HEK293T (cell line): Measurements from ENCODE around the gene UNC13D.

Source experiments
- ARNT ChIP-seq: fragments of 450-650 bp; IDR thresholded peaks from 2 replicates; pipeline ENCODE4 v1.6.1; 2017; ENCODE audit warnings: mild to moderate bottlenecking
- BHLHE40 ChIP-seq: fragments of 450-650 bp; IDR thresholded peaks from 2 replicates; pipeline ENCODE4 v1.6.1; 2016; ENCODE audit warnings: mild to moderate bottlenecking, moderate library complexity, borderline replicate concordance
- CTBP1 ChIP-seq: fragments of 450-650 bp; IDR thresholded peaks from 2 replicates; pipeline ENCODE4 v1.6.1; 2016; ENCODE audit warnings: borderline replicate concordance
- FOXK2 ChIP-seq: fragments of 450-650 bp; IDR thresholded peaks from 2 replicates; pipeline ENCODE4 v1.6.1; 2016; ENCODE audit warnings: mild to moderate bottlenecking
- FOXM1 ChIP-seq: fragments of 450-650 bp; IDR thresholded peaks from 2 replicates; pipeline ENCODE4 v1.6.1; 2017; ENCODE audit warnings: mild to moderate bottlenecking, borderline replicate concordance
- L3MBTL2 ChIP-seq: fragments of 450-650 bp; conservative IDR thresholded peaks from 2 replicates; pipeline ENCODE4 v1.6.1; 2016; ENCODE audit warnings: mild to moderate bottlenecking
- NFRKB ChIP-seq: fragments of 450-650 bp; IDR thresholded peaks from 2 replicates; pipeline ENCODE4 v1.6.1; 2016; ENCODE audit warnings: mild to moderate bottlenecking, moderate library complexity
- SP1 ChIP-seq: fragments of 450-650 bp; IDR thresholded peaks from 2 replicates; pipeline ENCODE4 v1.6.1; 2017
- SUZ12 ChIP-seq: fragments of 450-650 bp; IDR thresholded peaks from 2 replicates; pipeline ENCODE4 v1.6.1; 2016; ENCODE audit warnings: mild to moderate bottlenecking

- TF ChIP-seq FOXM1 (no peak), BHLHE40 (no peak), L3MBTL2 (no peak), SUZ12 (no peak), ARNT (no peak), CTBP1 (no peak), FOXK2 (no peak), SP1 (no peak), NFRKB (no peak)
Observed at GRCh38 chr17:75893305-75894048, 49.3 kb upstream of the UNC13D start.
